GOT3 (cell line): Measurements from ENCODE around the gene NTF3.

Experiments used
- DNase-seq: peaks from one replicate; lab custom pipeline; 2025; ENCODE audit warnings: mixed read lengths; lab: John Stamatoyannopoulos, UW

NTF3 gene

DNA sequence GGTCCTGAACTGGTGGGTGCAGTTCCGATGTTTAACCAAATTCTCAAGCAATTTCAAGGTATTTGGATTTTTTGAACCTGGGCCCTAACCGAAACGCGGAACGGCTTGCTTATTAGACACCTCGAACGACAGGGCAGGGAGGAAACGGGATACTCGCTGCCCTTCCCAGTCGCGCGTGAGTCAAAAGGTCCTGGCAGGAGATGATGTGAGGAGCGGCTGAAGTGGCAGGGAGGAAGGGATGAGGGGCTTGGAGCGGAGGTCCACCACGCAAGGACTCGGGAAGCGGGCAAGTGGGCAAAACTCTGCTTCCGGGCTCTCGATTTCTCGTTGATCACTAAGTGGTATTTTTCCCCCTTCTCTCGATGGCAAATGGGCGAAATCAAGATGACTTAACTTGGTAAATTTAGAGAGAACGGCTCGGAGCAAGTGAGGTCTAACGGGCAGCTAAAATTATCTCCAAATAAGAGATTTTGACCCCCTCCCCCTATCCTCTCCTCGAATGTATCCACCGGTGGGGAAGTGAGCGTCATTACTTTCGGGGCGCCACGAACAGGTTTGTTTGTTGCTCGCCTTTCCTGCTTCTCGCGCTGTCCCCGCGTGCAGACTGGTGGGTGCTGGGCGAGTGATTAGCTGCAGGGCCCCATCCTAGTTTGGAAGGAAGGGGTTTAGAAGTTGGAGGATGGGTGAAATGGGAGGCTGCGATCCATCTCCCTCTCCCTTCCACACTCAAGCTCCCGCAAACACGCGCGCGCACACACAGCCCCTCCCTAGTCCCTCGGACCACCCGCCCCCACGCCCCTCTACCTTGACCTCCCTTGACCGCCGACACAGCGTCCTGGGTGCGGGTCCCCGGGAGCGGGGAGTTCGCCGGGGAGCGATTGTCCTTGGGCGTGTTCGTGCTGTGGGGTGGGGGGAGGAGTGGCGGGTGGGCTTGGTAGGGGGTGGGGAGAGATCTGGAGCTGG is 986 bp upstream of the NTF3 start:
- DNase-seq = no peak

GRCh38 chr12:5433081-5433844 is 1.4 kb downstream of the NTF3 start:
- DNase-seq = no peak

DNA sequence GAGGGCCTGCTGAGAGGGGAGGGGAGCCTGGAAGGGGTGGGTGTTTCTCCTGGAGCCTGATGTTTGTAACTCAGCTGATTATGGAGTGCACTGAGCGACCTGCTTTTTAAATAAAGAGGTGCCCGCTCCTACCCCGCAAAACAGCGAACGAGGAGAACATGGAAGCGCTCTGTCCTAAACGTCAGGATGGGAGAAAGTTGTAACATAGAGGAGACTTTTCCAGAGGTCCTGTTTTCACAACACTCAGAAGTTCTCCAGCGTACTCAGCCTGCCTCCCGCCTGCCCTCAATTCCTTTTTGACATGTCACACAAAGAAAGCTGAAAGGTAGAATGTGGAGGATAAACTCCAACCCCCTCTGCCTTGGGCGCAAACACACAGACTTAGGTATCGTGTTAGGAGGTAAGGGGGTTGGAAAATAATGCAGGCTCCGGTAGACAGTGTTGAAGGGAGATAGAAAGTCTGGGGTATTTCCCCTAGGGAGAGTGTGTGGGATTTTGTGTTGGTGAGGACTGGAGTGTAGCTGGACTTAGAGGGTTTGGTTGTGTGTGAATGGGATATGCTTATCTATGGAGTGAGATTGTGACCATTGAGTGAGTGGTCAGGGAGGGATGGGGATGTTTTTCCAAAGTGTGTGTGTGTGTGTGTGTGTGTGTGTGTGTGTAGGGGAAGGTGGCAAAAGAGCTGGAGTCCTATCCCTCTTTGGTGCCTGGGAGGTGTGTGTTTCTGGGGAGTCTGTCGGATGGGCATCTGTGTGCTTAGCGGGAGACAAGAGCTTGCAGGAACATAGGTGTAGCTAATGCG is 2.1 kb downstream of the NTF3 start:
- no peak for DNase-seq

DNA sequence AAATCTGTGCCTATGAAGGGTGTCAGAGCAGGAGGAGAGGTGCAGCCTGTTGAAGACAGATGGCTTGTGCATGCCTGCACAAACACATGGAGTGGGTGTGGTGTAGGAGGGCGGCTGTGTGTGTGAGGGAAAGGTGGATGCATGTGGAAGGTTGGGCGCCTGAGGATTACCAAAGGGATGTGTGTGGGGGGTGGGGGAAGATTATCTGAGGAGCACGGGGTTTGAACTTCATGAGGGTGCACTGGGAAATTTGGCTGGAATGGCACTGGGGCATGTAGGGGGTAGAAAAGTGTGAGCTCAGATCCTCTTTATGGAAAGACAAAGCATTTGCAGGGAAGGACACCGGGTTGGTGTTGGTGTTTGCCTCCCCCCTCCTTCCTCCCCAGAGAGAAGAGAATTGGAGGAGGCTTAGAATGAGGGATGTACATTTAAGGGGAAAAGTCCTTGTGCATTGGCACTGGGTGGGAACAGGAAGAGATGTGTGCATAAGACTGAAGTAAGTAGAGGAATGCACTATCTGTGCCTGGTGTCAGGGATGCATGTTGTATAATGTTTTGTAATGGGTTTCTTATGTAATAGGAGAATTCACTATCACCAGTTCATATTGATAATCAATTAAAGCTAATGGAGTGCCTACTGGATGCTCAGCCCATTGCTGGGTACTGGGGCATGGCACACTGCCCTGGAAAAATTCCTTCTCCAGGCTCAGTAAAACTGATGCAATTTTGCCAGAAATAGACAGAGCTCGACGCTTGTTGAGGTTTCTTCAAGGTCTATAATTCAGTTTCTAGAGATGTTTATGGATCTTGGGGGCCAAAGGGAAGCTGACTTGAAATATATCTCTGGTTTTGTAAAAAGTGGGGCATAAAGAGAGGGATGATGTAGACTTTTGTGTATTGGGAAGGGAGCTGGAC is 3.0 kb downstream of the NTF3 start:
- DNase-seq = no peak

DNA sequence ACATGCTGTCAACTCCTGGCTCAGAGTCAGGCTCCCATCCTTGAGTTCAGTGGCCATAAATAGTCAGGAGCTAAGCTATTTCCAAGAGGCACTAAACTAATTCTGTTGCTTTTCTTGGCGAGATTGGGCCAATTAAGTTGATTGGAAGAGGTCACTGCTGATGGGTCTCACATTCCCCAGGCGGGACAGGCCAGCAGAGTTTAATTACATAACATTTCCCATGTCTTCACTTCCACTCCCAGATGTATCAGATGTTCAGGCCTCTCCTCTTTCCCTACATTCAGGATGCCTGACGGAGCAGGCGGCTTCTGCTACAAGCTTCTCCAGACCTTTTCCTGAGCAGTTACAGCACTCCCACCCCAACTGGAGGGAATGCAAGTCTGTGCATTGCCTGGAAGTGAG is 5.3 kb downstream of the NTF3 start:
- DNase-seq = no peak

DNA sequence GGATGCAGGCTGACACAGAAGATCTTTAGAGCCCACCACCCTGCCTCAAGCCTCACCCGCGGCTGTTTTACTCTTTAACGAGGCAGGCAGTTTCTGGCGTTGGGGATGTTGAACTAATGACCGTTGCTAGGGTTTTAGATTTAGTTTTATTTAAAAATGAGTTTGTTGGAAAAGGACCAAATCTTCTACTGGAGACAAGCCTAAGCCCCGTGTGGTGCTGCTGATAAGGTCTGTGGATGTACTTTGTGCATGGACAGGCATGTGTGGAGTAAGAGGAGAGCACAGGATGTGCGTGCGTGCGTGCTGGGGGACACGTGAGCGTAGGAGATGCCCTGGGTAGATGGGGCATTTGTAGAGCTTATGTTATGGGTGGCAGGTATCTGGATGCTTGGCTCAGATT is 5.7 kb downstream of the NTF3 start:
- DNase-seq = no peak

DNA sequence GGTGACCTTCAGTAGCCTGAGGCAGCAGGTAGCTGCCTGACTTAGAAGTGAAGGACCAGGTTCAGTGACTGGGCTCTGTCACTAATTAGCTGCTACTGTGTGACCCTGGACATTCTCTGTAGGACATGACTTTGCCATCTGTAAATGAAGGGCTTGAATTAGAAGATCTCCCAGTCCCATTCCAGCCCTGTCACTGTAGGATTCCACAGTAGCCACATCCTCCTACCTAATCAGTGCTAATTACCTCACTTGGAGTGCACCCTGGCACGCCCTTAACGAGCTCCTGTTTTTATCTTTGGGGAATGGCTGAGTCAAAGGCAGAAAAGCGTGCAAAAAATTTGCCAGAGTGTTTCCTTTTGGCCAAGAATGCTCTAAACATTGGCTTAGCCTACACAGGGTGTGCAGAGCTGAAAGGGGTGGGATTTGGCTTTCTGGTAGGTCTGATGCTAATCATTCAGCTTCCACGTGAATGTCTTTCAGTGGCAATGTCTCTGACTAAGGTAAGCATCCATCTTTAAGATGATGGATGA is 6.8 kb downstream of the NTF3 start:
- no peak for DNase-seq

DNA sequence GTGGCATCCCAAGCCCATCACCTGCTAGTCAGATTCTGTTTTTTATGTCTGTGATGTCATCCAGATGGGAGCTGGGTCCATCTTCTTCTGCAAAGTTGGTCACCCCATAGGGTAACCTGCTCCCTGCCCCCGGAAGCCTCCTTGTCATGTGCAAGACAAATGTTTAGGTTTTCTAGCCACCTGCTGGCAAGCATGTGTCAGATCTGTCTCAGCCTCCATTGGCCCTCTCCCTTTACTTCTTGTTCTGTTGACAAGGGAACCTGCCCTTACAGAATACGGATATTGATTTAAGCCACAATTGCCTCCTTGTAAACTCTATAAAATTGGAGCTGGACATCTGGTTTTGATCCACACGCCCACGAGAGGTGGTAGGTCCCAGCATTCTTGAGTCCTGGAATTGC is 7.5 kb downstream of the NTF3 start:
- DNase-seq = no peak

GRCh38 chr12:5439788-5440300 is 7.9 kb downstream of the NTF3 start:
- no peak for DNase-seq

DNA sequence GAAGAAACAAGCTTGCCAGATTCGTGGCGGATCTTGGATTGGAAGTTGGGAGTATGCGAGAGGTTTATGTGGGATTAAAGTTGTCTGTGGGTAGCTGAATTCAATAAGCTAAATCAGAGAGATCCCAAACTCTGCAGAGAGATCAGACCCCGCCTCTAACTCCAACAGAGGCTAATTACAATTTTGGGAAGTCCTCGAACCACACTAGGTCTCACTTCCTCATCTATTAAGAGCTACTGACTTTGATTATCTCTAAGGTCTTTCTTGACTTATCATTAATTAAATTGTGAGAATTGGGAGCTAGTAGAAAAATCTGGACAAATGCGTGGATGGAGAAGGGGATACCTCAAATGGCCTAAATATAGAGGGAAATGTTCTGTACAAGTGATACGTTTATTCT is 9.1 kb downstream of the NTF3 start:
- no peak for DNase-seq

DNA sequence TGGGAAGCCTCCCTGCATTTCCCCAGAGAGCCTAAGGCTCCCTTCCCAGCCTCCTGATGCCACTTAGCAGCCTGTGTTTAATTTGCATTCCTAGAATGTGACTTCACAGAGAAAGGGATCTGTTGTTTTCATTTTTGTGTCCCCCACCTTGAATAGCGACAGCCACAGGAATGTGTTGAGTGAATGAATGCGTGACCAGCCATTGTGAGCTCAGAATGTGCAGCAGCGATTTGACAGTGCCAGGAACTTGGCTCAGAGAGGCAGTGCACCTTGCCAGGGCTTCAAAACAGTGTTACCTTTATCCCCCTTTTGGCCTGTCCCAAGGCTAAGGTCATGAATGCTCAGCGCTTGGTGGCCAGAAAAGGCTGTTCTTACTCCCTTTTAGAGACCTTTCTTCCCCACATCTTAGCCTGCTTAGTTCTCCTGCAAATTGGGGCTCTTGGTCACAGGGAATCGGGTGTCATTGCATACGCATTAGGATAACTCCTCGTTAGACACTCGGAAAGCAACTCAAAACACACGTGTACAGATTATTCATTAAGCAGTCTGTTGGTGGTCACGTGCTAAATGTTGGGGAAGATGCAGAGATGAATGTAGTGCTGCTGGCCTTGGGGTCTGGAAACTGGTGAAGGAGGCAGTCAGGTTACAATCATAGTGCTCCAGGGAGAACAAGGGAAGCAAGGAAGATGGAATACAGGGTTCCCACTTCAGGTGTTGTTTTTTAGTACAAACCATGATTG is 9.8 kb downstream of the NTF3 start:
- DNase-seq = no peak

GRCh38 chr12:5442251-5443006 is 10.5 kb downstream of the NTF3 start:
- no peak for DNase-seq

DNA sequence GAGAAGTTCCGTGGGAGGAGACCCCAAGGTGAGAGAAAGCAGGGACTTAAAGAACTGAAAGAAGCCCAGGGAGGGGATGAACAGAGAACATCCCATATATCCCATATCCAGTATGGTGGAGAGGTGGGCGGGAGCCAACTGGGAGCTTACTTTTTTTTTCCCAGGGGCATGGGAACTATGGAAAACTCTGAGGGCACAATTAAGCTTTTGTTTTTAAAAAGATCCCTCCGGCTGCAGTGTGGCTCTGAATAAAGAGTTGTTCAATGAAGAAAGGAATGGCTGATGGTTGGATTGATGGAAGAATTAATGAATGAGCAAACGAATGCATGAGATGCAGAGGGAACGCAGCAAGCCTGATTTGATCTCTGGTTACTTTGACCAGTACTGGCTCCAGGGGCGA is 12.6 kb downstream of the NTF3 start:
- DNase-seq = no peak

- no peak for DNase-seq
These were observed 15.4 kb downstream of the NTF3 start for GRCh38 chr12:5447320-5447719.

DNA sequence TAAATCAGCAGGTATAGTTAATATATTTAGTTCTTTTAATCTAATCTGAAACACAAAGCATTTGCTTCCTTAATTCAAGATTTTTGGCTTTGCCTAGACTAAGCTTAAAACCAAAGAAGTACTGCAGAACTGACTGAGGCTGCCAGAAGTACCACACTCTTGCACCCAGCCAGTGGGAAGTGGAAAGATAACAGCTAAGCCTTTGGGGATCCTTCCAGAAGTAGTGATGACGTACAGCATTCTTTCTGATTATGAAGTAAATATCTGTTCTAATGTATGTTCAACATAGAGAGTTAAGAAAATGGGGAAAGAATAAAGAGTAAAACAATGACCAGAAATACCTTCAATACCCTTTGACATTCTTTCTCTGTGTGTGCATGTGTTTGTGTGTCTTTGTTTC is 19.3 kb downstream of the NTF3 start:
- DNase-seq = no peak

GRCh38 chr12:5452569-5452968 is 20.7 kb downstream of the NTF3 start:
- no peak for DNase-seq

DNA sequence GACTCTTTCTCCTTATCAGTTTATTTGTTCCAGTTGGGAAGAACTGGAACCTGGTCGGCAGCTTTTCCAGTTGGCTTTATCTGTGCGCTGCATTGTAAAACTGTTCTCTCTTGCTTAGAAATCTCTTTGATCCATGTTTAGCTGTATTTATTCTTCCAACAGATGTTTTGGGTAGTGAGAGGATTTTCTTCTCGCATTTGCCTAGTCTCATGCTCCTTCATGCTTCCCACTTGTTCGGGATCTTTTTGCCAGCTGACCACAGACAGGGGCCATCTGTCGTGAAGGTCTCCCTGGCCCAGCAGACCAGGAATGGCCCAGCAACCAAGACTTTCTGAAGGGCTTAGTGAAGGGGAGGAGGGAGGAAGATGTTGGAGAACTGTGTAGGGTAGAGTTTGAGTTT is 21.6 kb downstream of the NTF3 start:
- no peak for DNase-seq

- no peak for DNase-seq
These were observed 23.1 kb downstream of the NTF3 start for GRCh38 chr12:5455045-5455444.

- no peak for DNase-seq
These were observed 24.1 kb downstream of the NTF3 start for GRCh38 chr12:5456030-5456429.
